ENCODE data around the gene KCNQ1.

GRCh38 chr11:2422461-2423156 lies 22.2 kb upstream of the KCNQ1 start:
- TF ChIP-seq CTCF (conservative IDR thresholded peaks at IDR 0.05) = no peak
- no peak for TF ChIP-seq EZH2 (IDR thresholded peaks at IDR 0.05; ENCODE audit: low read depth)
